Measurements from ENCODE around the gene IFITM1. TPM values are rescaled to one million over a fixed set of nuclear protein-coding genes. Genes with fewer than 3 reads are reported as not detected.

Gene IFITM1
- total and polyA plus RNA-seq, 9 of the 15 experiments (the other 6 are each of a cell fraction or from before 2014, with no cell fraction given), result 691 to 5,579 (median 974) TPM

DNA sequence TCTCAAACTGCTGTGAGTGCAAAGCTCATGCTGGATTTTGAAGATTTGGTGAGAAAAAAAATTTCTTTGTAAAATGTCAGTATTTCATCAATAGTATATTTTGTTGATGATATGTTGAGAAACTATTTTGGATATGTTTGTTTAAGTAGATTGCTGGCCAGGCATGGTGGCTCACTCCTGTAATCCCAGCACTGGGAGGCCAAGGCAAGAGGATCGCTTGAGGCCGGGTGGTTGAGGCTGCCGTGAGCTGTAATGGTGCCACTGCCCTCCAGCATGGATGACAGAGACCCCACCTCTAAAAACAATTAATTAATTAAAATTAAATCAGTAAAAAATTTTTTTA is 13.7 kb downstream of the IFITM1 start:
- 53% methylated on average over 3 of the region's 3 CpGs for WGBS (ENCODE audit: insufficient coverage, low coverage, missing lambda C conversion rate)
- H3K9me3 ChIP-seq (replicated peaks; ENCODE audit: control insufficient read depth, insufficient read depth, low read depth, low read length), result 0 out of 2 replicates have a peak, but pooled peaks cover 2% of the 10 kb centered on the region
- FAIRE-seq (no peak), ATAC-seq (no peak), DNase-seq (ENCODE audit: extremely low read depth in 1 of 4, low spot score in 3 of 4) (no peak)
- H3K9me1 ChIP-seq (ENCODE audit: control insufficient read depth, insufficient read depth, low read length), result no peaks in the 10 kb centered on the region
- no TSS peak for BruUV-seq (replicated peaks)
- H2AFZ ChIP-seq (ENCODE audit: low read depth, low read length), result peak overlapping the region; percentile 46; the same call in 1 of the 2 replicates
- peak overlapping the region; percentile 63 for H3K4me2 ChIP-seq (ENCODE audit: insufficient read depth, low read length)
- POLR2A ChIA-PET, result interaction anchor here (0.7 to 1.7 kb wide), 7 partner anchors 8 to 120 kb away, joined by 3 to 11 read pairs (median 5); partner anchors contain the start of genes BET1L and RIC8A
- H3K79me2 ChIP-seq (ENCODE audit: control insufficient read depth, insufficient read depth, low read length), result peaks cover 29% of the 10 kb centered on the region
- no peaks in the 10 kb centered on the region for H4K20me1 ChIP-seq (replicated peaks; ENCODE audit: control insufficient read depth, insufficient read depth, low read length)
- in situ Hi-C loops (cut with MboI) (no loop called here), intact Hi-C loops (cut with micrococcal nuclease) (no loop called here)
- H3K36me3 ChIP-seq (ENCODE audit: control insufficient read depth, insufficient read depth, low read length), result no peaks in the 10 kb centered on the region
- H3K9ac ChIP-seq (ENCODE audit: insufficient read depth in 1 of 2, low read depth in 2 of 2, low read length in 2 of 2), result peak overlapping the region; percentile 61 to 93
- H3K4me1 ChIP-seq (replicated peaks in 1 of 2; ENCODE audit: control insufficient read depth in 2 of 2, insufficient read depth in 2 of 2, low read length in 2 of 2), result peaks cover 51 to 60% of the 10 kb centered on the region in 2 experiments
- peak overlapping the region; percentile 88 for H3K27ac ChIP-seq (ENCODE audit: extremely low read depth, low read depth, low read length)
- H3K4me3 ChIP-seq, result peak overlapping the region; percentile 18; the same call in 1 of the 2 replicates
- H3K27me3 ChIP-seq (ENCODE audit: control insufficient read depth in 2 of 2, insufficient read depth in 2 of 2, low read length in 2 of 2), result no peaks in the 10 kb centered on the region
- CTCF ChIA-PET (ENCODE audit: low intra/inter-chr PET ratio), result no interaction called here
- TF ChIP-seq CXXC5 (CRISPR knock-in tag; IDR thresholded peaks at IDR 0.05) (no peak), ZNF766 (CRISPR knock-in tag; conservative IDR thresholded peaks at IDR 0.05) (0 out of 2 replicates have a peak, but pooled peaks have one; percentile 4), ILK (tag; IDR thresholded peaks at IDR 0.05; ENCODE audit: borderline replicate concordance, low read depth) (no peak), CTBP1 (IDR thresholded peaks at IDR 0.05; ENCODE audit: borderline replicate concordance) (no peak), RUNX1 (IDR thresholded peaks at IDR 0.05; ENCODE audit: low read depth) (no peak), NFATC3 (IDR thresholded peaks at IDR 0.05) (no peak), BMI1 (IDR thresholded peaks at IDR 0.05; ENCODE audit: low read length) (no peak), FOXJ3 (CRISPR knock-in tag; IDR thresholded peaks at IDR 0.05) (no peak), NFIC (IDR thresholded peaks at IDR 0.05) (0 out of 2 replicates have a peak, but pooled peaks have one; percentile 0), SP2 (IDR thresholded peaks at IDR 0.05; ENCODE audit: extremely low read depth, low read depth, low read length, poor library complexity, severe bottlenecking) (no peak), NR3C1 (CRISPR knock-in tag; IDR thresholded peaks at IDR 0.05) (no peak), SAFB2 (IDR thresholded peaks at IDR 0.05; ENCODE audit: borderline replicate concordance, low read depth, low read length, severe bottlenecking) (no peak), NR2C2 (CRISPR knock-in tag; IDR thresholded peaks at IDR 0.05) (no peak), NR2C2 (tag; IDR thresholded peaks at IDR 0.05) (peak; percentile 8; the same call in 1 of the 2 replicates), CBFA2T2 (conservative IDR thresholded peaks at IDR 0.05) (no peak), ZNF780A (CRISPR knock-in tag; IDR thresholded peaks at IDR 0.05) (no peak), TOE1 (IDR thresholded peaks at IDR 0.05; ENCODE audit: borderline replicate concordance) (no peak), TOE1 (CRISPR knock-in tag; IDR thresholded peaks at IDR 0.05; ENCODE audit: borderline replicate concordance, low read depth) (no peak), ZFX (CRISPR knock-in tag; IDR thresholded peaks at IDR 0.05) (no peak), HNRNPK (IDR thresholded peaks at IDR 0.05; ENCODE audit: low read depth, low read length, poor library complexity, severe bottlenecking) (no peak), NCOR1 (IDR thresholded peaks at IDR 0.05) (no peak)
- TF ChIP-seq, protein P1, sequence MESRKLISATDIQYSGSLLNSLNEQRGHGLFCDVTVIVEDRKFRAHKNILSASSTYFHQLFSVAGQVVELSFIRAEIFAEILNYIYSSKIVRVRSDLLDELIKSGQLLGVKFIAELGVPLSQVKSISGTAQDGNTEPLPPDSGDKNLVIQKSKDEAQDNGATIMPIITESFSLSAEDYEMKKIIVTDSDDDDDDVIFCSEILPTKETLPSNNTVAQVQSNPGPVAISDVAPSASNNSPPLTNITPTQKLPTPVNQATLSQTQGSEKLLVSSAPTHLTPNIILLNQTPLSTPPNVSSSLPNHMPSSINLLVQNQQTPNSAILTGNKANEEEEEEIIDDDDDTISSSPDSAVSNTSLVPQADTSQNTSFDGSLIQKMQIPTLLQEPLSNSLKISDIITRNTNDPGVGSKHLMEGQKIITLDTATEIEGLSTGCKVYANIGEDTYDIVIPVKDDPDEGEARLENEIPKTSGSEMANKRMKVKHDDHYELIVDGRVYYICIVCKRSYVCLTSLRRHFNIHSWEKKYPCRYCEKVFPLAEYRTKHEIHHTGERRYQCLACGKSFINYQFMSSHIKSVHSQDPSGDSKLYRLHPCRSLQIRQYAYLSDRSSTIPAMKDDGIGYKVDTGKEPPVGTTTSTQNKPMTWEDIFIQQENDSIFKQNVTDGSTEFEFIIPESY (CRISPR knock-in tag; IDR thresholded peaks at IDR 0.05), result no peak
- TF ChIP-seq, protein P2, sequence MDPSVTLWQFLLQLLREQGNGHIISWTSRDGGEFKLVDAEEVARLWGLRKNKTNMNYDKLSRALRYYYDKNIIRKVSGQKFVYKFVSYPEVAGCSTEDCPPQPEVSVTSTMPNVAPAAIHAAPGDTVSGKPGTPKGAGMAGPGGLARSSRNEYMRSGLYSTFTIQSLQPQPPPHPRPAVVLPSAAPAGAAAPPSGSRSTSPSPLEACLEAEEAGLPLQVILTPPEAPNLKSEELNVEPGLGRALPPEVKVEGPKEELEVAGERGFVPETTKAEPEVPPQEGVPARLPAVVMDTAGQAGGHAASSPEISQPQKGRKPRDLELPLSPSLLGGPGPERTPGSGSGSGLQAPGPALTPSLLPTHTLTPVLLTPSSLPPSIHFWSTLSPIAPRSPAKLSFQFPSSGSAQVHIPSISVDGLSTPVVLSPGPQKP (CRISPR knock-in tag; IDR thresholded peaks at IDR 0.05), result no peak

Data from K562 (cell line).